HCT116 (cell line): ENCODE measurements around the gene IL17B. TPM values are rescaled to one million over a fixed set of nuclear protein-coding genes. Genes with fewer than 3 reads are reported as not detected.

Source experiments
- ATAC-seq: fragments of 200-7000 bp; cut with Tn5 transposase; 2 replicates; pipeline ENCODE4 v1.9.1; 2020; ENCODE audit warnings: mild to moderate bottlenecking, moderate library complexity
- BruUV-seq: library from RNA; stranded (reverse); fragments of 400-500 nt; replicated peaks from 2 replicates; lab custom pipeline; 2021; lab: Mats Ljungman, UMichigan
- CTCF ChIA-PET: fragments of 300-600 bp; sonication (Branson Sonifier 250); formaldehyde crosslinking; loops from one replicate; lab custom pipeline; 2021; ENCODE audit warnings: antibody characterized with exemption; lab: Charles Lee
- POLR2A ChIA-PET: fragments of 300-600, 350-600 bp; sonication (Branson Sonifier 250); formaldehyde crosslinking; loops from one replicate; lab custom pipeline; 2021; ENCODE audit warnings: antibody characterized with exemption; lab: Charles Lee
- RAD21 ChIA-PET, 2 experiments: fragments of 300-600 bp; sonication (Branson Sonifier 250); formaldehyde crosslinking; loops; one replicate each; lab custom pipeline; 2023; ENCODE audit warnings: low total read pairs in 2 of 2; ENCODE audit not compliant: uncharacterized antibody in 2 of 2, unreplicated experiment in 2 of 2, low non-redundant PET in 1 of 2; lab: Charles Lee
- DNase-seq: peaks from one replicate; pipeline ENCODE4 v3.0.0-alpha.2; 2010; ENCODE audit warnings: low read depth, low spot score
- H2AFZ ChIP-seq: fragments of 200-600 bp; shearing (Covaris generic), sonication (generic); 2 replicates; pipeline ENCODE4 v1.6.1; 2017; ENCODE audit warnings: low read depth, mixed run types, mixed read lengths, antibody characterized with exemption, low read length; ENCODE audit not compliant: poor library complexity, severe bottlenecking
- H3K27ac ChIP-seq: 2 replicates; pipeline ENCODE4 v1.5.1; 2012; ENCODE audit warnings: low read depth, low read length
- H3K27me3 ChIP-seq: fragments of 200-600 bp; sonication (generic); 2 replicates; pipeline ENCODE4 v1.6.1; 2016; ENCODE audit warnings: mixed run types, low read length, mixed read lengths; ENCODE audit not compliant: insufficient read depth
- H3K36me3 ChIP-seq, 2 experiments: fragments of 200-500 bp in 1 of 2; fragments of 200-600 bp in 1 of 2; sonication (Bioruptor generic) in 1 of 2; sonication (generic) in 1 of 2; 2 replicates each; pipeline versions ENCODE4 v1.5.1 to v1.6.1; 2014 to 2016; ENCODE audit warnings: low read length in 2 of 2, inconsistent platforms in 1 of 2, mixed read lengths in 1 of 2, mixed run types in 1 of 2; ENCODE audit not compliant: insufficient read depth in 2 of 2, control insufficient read depth in 1 of 2
- H3K4me1 ChIP-seq, 2 experiments: fragments of 200-600 bp in 1 of 2; sonication (generic) in 1 of 2; 2 replicates each; pipeline versions ENCODE4 v1.5.1 to v1.6.1; 2012 to 2017; ENCODE audit warnings: low read length in 2 of 2, inconsistent platforms in 1 of 2, mild to moderate bottlenecking in 1 of 2, mixed read lengths in 1 of 2, mixed run types in 1 of 2, moderate library complexity in 1 of 2; ENCODE audit not compliant: insufficient read depth in 2 of 2, control insufficient read depth in 1 of 2
- H3K4me2 ChIP-seq: fragments of 200-600 bp; sonication (generic); 2 replicates; pipeline ENCODE4 v1.6.1; 2017; ENCODE audit warnings: mixed run types, low read length, mixed read lengths
- H3K4me3 ChIP-seq, 2 experiments: fragments of 200-600 bp in 1 of 2; sonication (generic) in 1 of 2; replicated peaks in 1 of 2; 2 replicates each; pipeline ENCODE4 v1.5.1; 2011 to 2016; ENCODE audit warnings: low read length in 2 of 2, control low read depth in 1 of 2, low read depth in 1 of 2, mild to moderate bottlenecking in 1 of 2, mixed read lengths in 1 of 2, mixed run types in 1 of 2
- H3K79me2 ChIP-seq: fragments of 200-600 bp; sonication (generic); 2 replicates; pipeline ENCODE4 v1.6.1; 2017; ENCODE audit warnings: mild to moderate bottlenecking, mixed run types, low read length, moderate library complexity, mixed read lengths; ENCODE audit not compliant: insufficient read depth
- H3K9ac ChIP-seq: fragments of 200-600 bp; sonication (generic); 2 replicates; pipeline ENCODE4 v1.6.1; 2016; ENCODE audit warnings: low read length, mixed read lengths
- H3K9me2 ChIP-seq: fragments of 200-600 bp; sonication (generic), shearing (Covaris generic); 2 replicates; pipeline ENCODE4 v1.6.1; 2017; ENCODE audit warnings: mixed run types, mild to moderate bottlenecking, moderate library complexity; ENCODE audit not compliant: insufficient read depth
- H3K9me3 ChIP-seq, 2 experiments: fragments of 200-500 bp in 1 of 2; fragments of 200-600 bp in 1 of 2; sonication (Bioruptor generic) in 1 of 2; sonication (generic) in 1 of 2; 2 replicates each; pipeline ENCODE4 v1.6.1; 2014 to 2017; ENCODE audit warnings: low read length in 2 of 2, mixed read lengths in 2 of 2, inconsistent platforms in 1 of 2, low read depth in 1 of 2, mild to moderate bottlenecking in 1 of 2, mixed run types in 1 of 2, moderate library complexity in 1 of 2; ENCODE audit not compliant: control insufficient read depth in 1 of 2, insufficient read depth in 1 of 2
- H4K20me1 ChIP-seq: fragments of 200-600 bp; sonication (generic), shearing (Covaris generic); 2 replicates; pipeline ENCODE4 v1.6.1; 2017; ENCODE audit warnings: mixed run types, mild to moderate bottlenecking, moderate library complexity; ENCODE audit not compliant: insufficient read depth
- CBX3 ChIP-seq: IDR thresholded peaks from 2 replicates; pipeline ENCODE4 v1.6.1; 2012; ENCODE audit warnings: low read depth
- ELF1 ChIP-seq: IDR thresholded peaks from 2 replicates; pipeline ENCODE4 v1.6.1; 2012; ENCODE audit warnings: low read depth, borderline replicate concordance
- EZH2 ChIP-seq: fragments of 200-600 bp; sonication (generic); IDR thresholded peaks from 2 replicates; pipeline ENCODE4 v1.6.1; 2017; ENCODE audit warnings: antibody characterized with exemption, mixed run types
- EZH2phosphoT487 ChIP-seq: fragments of 200-600 bp; IDR thresholded peaks from 2 replicates; pipeline ENCODE4 v1.6.1; 2018; ENCODE audit warnings: antibody characterized with exemption, borderline replicate concordance
- FOSL1 ChIP-seq: IDR thresholded peaks from 2 replicates; pipeline ENCODE4 v1.6.1; 2012; ENCODE audit warnings: low read depth
- POLR2AphosphoS5 ChIP-seq: IDR thresholded peaks from 2 replicates; pipeline ENCODE4 v1.6.1; 2011; ENCODE audit warnings: mild to moderate bottlenecking, low read depth, low read length, moderate library complexity
- REST ChIP-seq: IDR thresholded peaks from 2 replicates; pipeline ENCODE4 v1.6.1; 2012; ENCODE audit warnings: low read depth
- TCF7L2 ChIP-seq: IDR thresholded peaks from 2 replicates; pipeline ENCODE4 v1.7.0; 2011; ENCODE audit warnings: borderline replicate concordance, inconsistent platforms; ENCODE audit not compliant: insufficient read depth, insufficient read length; ENCODE audit errors: extremely low read depth
- ZBTB33 ChIP-seq: IDR thresholded peaks from 2 replicates; pipeline ENCODE4 v1.6.1; 2011; ENCODE audit warnings: mild to moderate bottlenecking, low read length, moderate library complexity; ENCODE audit not compliant: insufficient replicate concordance; ENCODE audit errors: extremely low read depth
- intact Hi-C: fragments of 100-400 bp; cut with micrococcal nuclease; formaldehyde crosslinking; loops from 2 replicates; pipeline ENCODE4 v1.10.0; 2022
- total RNA-seq: library from RNA; stranded (reverse); gene quantifications from one replicate; pipeline ENCODE4 v1.2.1, GENCODE V29; 2021; ENCODE audit not compliant: unreplicated experiment

The IL17B gene
- total RNA-seq, 1 experiment from 2014 or later, result 0.81 TPM

DNA sequence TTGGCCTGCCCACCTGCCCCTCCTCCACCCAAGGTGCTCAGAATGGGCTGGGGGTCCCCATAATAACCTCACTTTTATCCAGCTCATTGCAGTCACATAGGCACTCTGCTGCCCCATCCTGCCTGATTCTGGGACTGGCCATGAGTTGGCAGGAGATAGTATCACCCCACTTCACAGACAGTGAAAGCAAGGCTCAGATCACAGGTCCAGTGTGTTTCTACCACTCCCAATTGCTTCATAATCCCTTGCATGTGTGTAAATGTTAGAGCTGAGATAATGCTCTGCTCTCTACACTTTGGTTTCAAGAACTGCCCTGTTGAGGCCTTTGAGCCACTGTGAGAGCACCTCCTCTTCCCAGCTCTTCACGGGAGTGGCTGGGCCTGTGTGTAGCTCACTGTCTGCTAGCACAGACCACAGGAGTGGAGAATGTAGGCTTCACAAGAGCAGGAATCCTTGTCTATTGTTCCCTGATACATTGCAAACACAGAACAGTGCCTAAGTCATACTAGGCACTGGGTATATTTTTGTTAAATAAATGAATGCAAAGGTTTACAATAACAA is 12.8 kb downstream of the IL17B start:
- Histone ChIP-seq H3K27me3 (no peaks in the 10 kb centered on the region), H3K9ac (no peak overlapping the region), H3K9me3 (no peaks in the 10 kb centered on the region), H3K9me2 (no peaks in the 10 kb centered on the region), H3K36me3 (no peaks in the 10 kb centered on the region), H4K20me1 (no peaks in the 10 kb centered on the region), H3K4me3 (no peak overlapping the region), H2AFZ (no peak overlapping the region), H3K4me2 (no peak overlapping the region), H3K79me2 (no peaks in the 10 kb centered on the region), H3K4me1 (peaks cover 4 to 9% of the 10 kb centered on the region in 2 experiments; a peak in 3 of 4 replicates), H3K27ac (no peak overlapping the region)
- DNase-seq, result no peak
- intact Hi-C loops, result loop anchor here (5.0 kb wide), 2 partner anchors 66 to 251 kb away; no protein-coding TSS in a partner anchor
- no peak for ATAC-seq
- TF ChIP-seq EZH2 (no peak), POLR2AphosphoS5 (no peak), REST (no peak), ELF1 (no peak), EZH2phosphoT487 (no peak), FOSL1 (no peak), ZBTB33 (no peak), CBX3 (no peak), TCF7L2 (no peak)
- ChIA-PET POLR2A (no interaction called here), CTCF (interaction anchor here (1.2 to 3.5 kb wide), 6 partner anchors 10 to 198 kb away, joined by 3 to 38 read pairs (median 10); partner anchors contain the start of gene PCYOX1L), RAD21 (interaction anchor here in 1 of 2 experiments (1.0 kb wide), 1 partner anchor 49 kb away, joined by 4 read pairs; no protein-coding TSS in a partner anchor)
- no TSS peak for BruUV-seq
